H4 (cell line): ENCODE results near the gene KYAT1. TPM values are rescaled to one million over a fixed set of nuclear protein-coding genes. Genes with fewer than 3 reads are reported as not detected.

Source experiments
- DNase-seq: peaks from one replicate; pipeline ENCODE4 v3.0.0-alpha.2; 2015; ENCODE audit warnings: low spot score
- total RNA-seq: library from RNA; depleted of rRNA; stranded (reverse); fragments of >200 nt; shearing (Covaris generic); gene quantifications from 2 replicates; pipeline ENCODE4 v1.2.3, GENCODE V29; 2014

The KYAT1 gene
- total RNA-seq, 1 experiment from 2014 or later, result 7.1 TPM

- DNase-seq, result no peak
Measured at GRCh38 chr9:128908372-128908771, 26.6 kb upstream of the KYAT1 start.

- DNase-seq, result no peak
Measured at GRCh38 chr9:128906741-128907140, 25.0 kb upstream of the KYAT1 start.

- DNase-seq, result no peak
Measured at GRCh38 chr9:128905964-128906363, 24.2 kb upstream of the KYAT1 start.

- DNase-seq, result no peak
Measured at GRCh38 chr9:128903871-128904620, 22.3 kb upstream of the KYAT1 start.

- no peak for DNase-seq
Measured at GRCh38 chr9:128903079-128903461, 21.3 kb upstream of the KYAT1 start.

- DNase-seq, result no peak
Measured at GRCh38 chr9:128902351-128903078, 20.8 kb upstream of the KYAT1 start.

GRCh38 chr9:128901822-128902221, 20.1 kb upstream of the KYAT1 start:
- DNase-seq, result no peak

GRCh38 chr9:128901379-128901778, 19.6 kb upstream of the KYAT1 start:
- no peak for DNase-seq

GRCh38 chr9:128899566-128900322, 18.0 kb upstream of the KYAT1 start:
- no peak for DNase-seq

GRCh38 chr9:128898845-128899565, 17.3 kb upstream of the KYAT1 start:
- no peak for DNase-seq

- DNase-seq, result no peak
Measured at GRCh38 chr9:128898382-128898781, 16.6 kb upstream of the KYAT1 start.

GRCh38 chr9:128895556-128895955, 13.8 kb upstream of the KYAT1 start:
- DNase-seq, result no peak

GRCh38 chr9:128894764-128895163, 13.0 kb upstream of the KYAT1 start:
- no peak for DNase-seq

GRCh38 chr9:128893354-128893753, 11.6 kb upstream of the KYAT1 start:
- no peak for DNase-seq

- peak; percentile 83 for DNase-seq
Measured at GRCh38 chr9:128892221-128892921, 10.6 kb upstream of the KYAT1 start.

- no peak for DNase-seq
Measured at GRCh38 chr9:128891321-128892220, 9.8 kb upstream of the KYAT1 start.

GRCh38 chr9:128887914-128888350, 6.2 kb upstream of the KYAT1 start:
- DNase-seq, result no peak

GRCh38 chr9:128887049-128887448, 5.3 kb upstream of the KYAT1 start:
- no peak for DNase-seq

GRCh38 chr9:128886211-128886891, 4.6 kb upstream of the KYAT1 start:
- no peak for DNase-seq

GRCh38 chr9:128885798-128886197, 4.0 kb upstream of the KYAT1 start:
- DNase-seq, result no peak
